Medulla oblongata (tissue), 1 donor: ENCODE results near the gene CACNA1I.

Source experiments
- DNase-seq: peaks from one replicate; pipeline ENCODE4 v3.0.0-alpha.2; 2015; ENCODE audit errors: extremely low spot score

The CACNA1I gene

DNA sequence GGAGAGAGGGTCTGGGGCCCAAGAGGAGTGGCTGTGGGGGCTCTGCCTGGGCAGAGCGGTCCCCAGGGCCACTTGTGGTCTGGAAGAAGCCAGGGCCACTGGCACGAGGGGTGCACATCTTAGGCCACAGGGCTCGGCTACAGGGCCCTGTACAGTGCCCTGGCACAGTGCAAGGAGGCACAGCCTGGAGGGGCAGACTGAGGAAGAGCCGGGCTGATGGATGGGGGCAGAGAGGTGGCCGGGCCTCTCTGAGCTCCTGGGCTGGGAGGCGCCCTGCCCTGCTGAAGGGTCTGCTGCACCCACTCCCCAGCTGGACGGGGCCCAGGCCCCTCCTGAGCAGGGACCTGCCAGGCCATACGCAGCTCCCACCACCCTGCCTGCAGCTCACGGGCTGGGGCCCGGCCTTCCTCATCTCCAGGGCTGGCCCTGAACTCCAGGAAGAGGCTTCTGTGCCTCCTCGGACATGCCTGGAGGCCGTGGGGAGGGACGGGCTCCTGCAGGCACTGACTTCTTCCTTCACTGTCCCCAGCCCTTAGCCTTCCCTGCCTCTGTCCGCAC, 123.5 kb downstream of the CACNA1I start:
- no peak for DNase-seq

GRCh38 chr22:39697790-39698430, 127.4 kb downstream of the CACNA1I start:
- no peak for DNase-seq

GRCh38 chr22:39699631-39700360, 129.2 kb downstream of the CACNA1I start:
- peak; percentile 39 for DNase-seq

- DNase-seq = no peak
These were observed 130.0 kb downstream of the CACNA1I start for GRCh38 chr22:39700565-39700964.

- no peak for DNase-seq
These were observed 132.5 kb downstream of the CACNA1I start for GRCh38 chr22:39703091-39703490.

- DNase-seq = no peak
These were observed 133.5 kb downstream of the CACNA1I start for GRCh38 chr22:39703928-39704639.

DNA sequence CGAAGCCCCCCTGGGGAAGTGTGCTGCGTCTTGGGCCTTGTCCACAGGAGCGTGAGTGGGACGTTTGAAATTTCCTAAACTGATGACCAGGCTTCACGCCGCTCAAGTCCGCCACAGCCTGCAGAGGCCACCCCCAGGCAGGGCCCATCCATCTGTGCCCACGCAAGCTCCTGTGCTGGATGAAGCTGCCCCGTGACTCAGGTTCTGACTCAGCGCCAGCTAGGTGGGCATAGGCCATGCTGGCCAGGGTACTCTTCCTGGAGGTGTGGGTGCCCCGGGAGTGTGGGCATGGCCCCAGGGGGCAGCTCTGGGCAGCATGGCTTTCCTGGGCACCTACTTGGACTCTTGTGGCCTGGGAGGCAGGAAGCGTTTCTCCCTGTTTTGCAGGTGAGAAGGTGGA, 134.8 kb downstream of the CACNA1I start:
- DNase-seq = no peak

- DNase-seq = no peak
These were observed 136.0 kb downstream of the CACNA1I start for GRCh38 chr22:39706376-39707140.

DNA sequence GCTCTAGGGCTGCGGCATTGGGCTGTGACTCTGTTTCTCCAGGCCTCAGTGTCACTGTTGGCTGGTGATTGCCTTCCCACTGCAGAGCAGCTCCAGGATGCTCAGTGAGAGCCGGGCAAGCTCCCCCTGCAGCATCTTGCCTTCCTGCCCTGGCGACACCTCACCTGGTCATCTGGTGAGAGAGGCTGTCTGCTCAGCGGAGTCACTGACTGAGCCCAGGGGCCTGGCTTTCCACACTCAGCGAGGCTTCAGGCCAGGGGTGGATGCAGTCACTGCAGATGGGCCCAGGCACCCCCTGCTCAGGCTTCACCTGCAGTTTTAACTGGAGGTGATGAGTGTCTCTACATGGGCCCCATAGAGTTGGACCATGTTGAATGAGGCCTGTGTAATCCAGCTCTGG, 136.8 kb downstream of the CACNA1I start:
- DNase-seq = no peak

DNA sequence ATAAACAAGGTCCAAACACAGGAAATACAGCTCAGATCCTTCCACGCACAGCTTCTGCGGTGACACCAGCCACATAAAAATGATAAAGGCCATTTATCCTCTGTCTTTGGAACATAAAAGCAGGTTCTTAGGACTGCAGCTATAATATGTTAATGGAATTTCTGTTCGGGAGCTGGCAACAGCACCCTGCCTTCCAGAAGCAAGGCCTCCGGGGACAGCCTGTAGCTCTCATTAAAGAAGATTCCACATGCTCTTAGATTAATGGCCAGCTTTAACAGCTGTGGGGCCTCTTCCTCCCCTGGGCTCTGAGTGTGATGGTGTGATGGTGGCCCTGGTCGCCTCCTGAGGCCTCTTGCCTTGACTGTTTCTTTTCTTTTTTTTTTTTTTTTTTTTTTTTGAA, 137.3 kb downstream of the CACNA1I start:
- no peak for DNase-seq

DNA sequence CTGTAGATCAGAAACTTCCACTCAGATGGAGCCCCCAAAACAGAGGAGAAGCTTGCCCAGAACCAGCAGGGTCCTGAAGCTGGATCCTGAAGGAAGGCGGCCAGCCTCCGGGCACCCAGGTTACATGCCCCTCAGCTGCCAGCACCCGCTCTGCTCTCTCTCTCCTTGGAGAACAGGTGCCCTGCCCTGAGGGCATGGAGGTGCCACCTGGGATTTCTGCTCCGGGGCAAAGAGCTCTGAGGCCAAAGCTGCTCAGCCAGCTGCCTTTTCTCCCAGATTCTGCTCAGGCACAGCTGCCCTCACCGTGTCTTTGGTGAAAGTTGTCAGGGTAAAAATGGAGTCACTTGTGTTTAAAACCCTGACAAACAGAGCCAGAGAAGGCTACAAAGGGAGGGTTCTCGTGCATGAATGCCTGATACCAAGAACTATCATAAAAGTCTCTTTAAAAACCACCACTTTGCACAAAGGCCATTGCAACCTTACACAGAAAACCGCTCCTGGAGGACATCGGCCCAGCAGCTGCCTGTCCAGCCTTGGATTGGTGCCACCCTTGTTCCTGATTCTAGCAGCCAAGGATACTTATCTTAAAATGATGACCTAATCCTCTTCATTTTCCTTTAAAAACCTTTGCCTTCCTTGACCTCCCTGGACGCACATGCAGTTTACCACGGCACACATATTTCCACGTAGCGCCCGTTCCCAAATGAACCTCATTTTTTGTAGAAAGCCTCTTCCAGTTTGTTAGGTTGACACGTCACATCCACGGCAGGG, 140.0 kb downstream of the CACNA1I start:
- no peak for DNase-seq

GRCh38 chr22:39712081-39712480, 141.5 kb downstream of the CACNA1I start:
- no peak for DNase-seq

GRCh38 chr22:39712751-39713525, 142.4 kb downstream of the CACNA1I start:
- DNase-seq = no peak

GRCh38 chr22:39713799-39714290, 143.3 kb downstream of the CACNA1I start:
- DNase-seq = no peak

DNA sequence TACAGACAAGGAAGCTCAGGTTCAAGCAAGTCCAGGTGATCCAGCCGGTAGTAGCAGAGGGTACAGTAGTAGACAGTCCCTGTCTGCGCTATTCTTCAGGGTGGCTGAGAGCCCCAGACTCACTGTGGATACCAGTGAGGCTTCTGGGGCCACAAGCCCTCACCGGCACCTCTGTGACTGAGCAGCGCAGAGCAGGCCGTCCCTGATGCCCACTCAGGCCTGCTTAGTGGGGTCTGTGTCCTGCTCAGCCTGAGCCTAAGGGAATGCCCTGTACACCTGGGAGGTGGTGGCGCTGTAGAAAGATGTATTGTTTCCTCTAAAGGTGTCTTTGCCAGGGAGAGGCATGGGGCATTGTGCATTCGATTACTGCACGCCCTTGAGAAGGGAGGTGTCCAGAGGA, 143.8 kb downstream of the CACNA1I start:
- no peak for DNase-seq

GRCh38 chr22:39715778-39716495, 145.4 kb downstream of the CACNA1I start:
- no peak for DNase-seq

- DNase-seq = no peak
These were observed 146.0 kb downstream of the CACNA1I start for GRCh38 chr22:39716534-39716933.

DNA sequence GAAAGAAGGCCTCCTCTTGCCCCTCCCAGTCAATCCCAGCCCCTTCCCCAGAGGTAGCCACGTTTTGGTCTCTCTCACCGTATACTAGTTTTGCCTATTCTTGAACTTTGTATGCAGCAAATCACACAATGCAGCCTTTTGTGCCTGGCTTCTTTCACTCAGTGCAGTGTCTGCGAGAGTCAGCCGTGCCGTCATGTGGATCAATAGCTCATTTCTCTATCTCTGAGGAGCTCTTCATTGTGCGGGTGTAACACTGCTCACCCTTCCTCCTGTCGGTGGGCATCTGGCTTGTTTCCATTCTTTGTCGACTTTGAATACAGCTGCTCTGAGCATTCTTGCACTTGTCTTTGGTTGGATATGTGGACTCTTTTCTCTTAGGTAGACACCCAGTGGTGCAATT, 146.5 kb downstream of the CACNA1I start:
- peak; percentile 77 for DNase-seq

- DNase-seq = no peak
These were observed 147.7 kb downstream of the CACNA1I start for GRCh38 chr22:39718206-39718605.
